CD4-positive, alpha-beta T cell treated with Interleukin-6 for 4 hours (primary cell): ENCODE measurements around the gene ZNF277.

ENCODE experiments used
- DNase-seq: peaks from one replicate; pipeline ENCODE4 v3.0.0-alpha.2; 2020; ENCODE audit warnings: mixed read lengths

The ZNF277 gene

DNA sequence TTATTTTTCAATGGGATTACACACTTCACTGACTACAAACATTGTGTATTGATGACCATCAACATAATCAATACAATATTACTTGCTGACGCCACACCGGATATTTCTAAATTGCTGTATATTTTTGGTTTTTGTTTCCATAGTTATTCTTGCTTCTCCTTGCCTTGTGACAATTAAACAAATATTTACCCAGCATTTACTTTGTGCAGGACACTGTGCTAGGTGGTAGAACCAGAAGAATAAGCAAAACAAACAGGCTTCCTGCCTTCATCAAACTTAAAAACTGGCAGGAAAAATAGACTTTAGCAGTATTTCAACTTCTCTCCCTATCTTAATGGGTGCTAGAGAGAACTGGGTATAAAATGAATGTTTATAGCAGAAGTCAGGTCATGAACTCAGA, 50.6 kb downstream of the ZNF277 start:
- no peak for DNase-seq

DNA sequence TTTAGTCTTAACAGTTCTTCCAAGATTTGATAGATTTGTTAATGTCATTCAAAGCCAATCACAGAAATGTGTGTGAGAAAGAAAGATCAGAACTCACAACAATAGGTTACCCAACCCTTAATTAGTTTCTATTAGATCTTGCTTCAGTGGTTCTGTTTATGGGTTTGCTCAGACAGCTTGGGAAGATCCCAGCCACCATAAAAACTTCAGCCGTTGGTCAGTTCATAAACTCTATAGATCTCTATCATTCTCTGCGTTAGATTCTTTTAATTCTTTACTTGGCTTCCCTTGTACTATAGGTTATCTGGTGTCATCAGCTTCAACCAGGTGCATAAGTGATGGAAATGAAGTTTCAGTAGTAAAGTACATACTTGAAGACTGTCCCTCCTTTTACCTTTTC, 54.4 kb downstream of the ZNF277 start:
- DNase-seq, result no peak

DNA sequence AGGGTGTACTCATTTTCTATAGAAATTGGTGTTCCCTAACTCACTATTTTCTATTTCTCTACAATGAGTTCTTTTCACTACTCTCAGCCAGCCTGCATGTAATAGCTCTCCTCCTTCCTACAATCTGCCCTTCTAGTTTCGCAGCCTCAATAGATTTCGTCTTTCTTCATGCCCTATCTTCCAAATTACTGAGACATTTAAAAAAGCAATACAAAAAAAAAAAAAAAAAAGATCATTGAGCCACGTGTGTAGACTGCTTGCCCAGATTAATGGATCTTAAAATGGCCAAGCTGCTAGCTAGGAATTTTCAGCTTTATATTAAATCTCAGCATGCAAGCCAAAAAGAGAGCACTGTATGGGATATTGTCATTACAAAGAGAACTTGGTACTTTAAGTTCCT, 55.5 kb downstream of the ZNF277 start:
- no peak for DNase-seq

DNA sequence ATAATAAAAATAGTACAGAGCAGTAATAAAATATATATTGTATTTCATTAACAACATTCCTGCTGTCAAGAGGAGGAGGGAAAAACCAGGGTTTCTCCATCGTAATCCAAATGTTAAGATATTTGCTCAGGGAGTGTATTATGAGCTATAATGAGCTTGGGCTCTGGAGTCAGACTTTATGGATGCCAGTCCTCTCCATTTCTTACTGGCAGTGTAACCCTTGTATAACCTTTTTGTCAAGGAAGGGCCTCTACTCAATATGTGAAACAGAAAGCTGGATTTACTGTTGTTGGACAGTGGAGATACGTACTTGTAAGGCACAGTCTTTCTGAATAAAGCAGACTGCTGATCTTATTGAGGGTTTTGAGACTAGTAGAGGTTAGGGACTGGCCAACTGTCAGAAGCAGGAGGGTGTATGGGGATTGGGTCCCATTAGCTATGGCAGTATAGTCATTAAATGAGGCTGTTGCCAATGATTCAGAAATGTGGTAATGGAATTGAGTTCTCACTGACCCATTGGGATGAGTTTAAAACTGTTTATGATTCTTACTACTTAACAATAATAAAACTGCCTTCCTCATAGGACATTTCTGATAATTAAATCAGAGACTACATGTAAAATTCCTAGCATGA, 56.5 kb downstream of the ZNF277 start:
- DNase-seq, result no peak

DNA sequence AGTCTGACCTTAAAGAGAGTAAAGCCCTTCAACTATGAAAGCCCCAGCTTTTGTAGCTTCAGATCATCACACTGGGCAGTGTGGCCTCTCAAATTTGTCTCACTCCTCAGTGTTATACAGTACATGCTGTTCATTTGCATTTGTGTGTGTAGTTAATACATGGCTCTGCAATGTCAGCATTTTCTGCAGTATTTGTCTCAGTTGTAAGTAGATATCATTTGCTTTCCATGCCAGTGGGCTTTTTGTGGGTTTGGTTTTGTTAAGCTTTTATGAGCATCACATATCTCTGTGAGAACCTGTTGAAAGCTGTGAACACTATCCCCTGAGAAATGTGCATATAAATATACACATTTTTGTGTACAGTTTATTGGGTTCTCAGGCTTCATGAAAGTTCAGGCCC, 57.0 kb downstream of the ZNF277 start:
- no peak for DNase-seq

DNA sequence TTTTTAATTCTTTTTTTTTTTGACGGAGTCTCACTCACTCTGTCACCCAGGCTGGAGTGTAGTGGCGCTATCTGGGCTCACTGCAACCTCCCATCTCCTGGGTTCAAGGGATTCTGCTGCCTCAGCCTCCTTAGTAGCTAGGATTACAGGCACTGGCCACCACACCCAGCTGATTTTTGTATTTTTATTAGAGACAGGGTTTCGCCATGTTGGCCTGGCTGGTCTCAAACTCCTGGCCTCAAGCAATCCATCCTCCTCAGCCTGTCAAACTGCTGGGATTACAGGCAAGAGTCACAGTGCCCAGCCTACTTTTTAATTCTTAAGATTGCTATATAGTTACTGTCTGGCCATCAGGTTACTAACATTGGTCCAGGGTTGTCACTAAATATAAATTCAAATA, 59.6 kb downstream of the ZNF277 start:
- DNase-seq, result no peak

DNA sequence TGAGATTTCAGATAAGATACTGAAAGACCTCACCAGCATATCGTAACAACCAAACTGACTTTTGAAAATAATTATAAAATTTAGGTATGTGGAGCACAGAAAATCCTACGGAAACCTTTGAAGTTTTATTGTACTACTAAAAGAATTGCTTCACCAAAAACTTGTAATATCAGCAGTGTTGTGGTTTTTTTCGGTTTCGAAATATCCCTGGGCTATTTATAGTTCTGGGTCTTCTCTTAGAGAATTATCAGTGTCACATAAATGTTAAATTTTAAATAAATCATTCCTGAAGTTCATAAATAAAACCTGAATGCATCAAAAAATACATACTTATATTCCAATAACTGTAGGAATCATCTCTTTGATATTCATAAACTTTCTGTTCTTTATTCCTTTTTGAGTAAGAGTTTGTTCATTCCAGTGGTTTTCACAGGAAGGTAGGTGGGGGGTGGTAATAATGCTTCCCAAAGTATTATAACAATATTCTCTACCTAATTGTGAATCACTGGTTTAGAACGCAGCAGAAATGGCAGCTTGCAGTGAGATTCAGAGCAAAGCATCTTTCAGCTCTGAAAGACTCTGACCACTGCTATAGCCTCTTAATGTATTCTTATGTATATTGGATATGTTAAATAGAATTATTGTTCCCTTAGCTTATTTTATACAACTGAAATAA, 60.2 kb downstream of the ZNF277 start:
- no peak for DNase-seq

DNA sequence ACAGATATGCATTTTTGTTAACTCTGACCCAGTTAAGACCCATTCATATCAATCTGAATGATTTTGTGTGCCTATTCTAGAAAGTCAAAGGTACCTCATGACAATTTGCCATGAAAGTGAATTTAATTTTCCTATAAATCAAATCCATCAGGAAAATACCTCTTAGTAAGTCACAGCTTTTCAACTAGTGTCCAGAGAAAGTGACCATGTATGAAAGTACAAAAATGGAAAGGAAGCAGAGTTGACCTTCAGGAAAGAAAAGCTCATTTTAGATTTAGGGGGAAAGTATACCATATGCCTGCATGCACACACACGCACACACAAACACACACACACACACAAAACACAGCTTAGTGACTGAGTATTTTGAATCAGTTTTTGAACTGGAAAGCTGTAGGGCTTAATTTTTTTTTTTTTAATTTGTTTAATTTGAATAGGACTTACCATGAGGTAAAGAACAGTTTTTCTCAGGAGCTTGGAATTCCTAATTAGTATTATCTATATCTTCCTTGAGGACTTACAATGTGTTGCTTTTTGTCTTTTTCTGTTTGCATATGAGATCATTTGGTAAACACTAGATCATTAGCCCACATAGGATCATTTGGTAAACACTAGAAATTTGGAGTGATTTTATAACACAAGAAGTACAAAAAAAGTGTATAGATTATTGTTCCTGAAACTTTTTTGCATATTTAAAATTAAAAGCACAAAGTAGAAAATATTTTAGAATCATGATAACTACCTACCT, 61.6 kb downstream of the ZNF277 start:
- no peak for DNase-seq

DNA sequence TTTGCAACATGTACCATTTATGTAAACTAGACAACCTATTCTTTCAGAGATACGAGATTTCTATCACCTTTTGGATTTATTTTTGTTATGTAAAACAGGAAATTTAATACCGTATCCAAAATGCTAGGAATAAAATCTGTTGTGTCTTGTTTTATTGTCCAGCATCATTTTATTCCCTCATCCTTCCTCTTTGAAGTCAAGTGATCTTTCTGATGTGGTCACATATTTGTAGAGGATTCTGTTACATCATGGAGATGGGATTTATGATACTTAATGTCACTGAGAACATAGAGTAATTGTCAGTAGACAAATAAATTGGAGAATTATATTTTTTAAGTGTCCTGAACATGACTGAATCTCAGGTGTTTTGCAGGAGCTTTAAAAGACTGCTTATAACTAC, 64.7 kb downstream of the ZNF277 start:
- no peak for DNase-seq

DNA sequence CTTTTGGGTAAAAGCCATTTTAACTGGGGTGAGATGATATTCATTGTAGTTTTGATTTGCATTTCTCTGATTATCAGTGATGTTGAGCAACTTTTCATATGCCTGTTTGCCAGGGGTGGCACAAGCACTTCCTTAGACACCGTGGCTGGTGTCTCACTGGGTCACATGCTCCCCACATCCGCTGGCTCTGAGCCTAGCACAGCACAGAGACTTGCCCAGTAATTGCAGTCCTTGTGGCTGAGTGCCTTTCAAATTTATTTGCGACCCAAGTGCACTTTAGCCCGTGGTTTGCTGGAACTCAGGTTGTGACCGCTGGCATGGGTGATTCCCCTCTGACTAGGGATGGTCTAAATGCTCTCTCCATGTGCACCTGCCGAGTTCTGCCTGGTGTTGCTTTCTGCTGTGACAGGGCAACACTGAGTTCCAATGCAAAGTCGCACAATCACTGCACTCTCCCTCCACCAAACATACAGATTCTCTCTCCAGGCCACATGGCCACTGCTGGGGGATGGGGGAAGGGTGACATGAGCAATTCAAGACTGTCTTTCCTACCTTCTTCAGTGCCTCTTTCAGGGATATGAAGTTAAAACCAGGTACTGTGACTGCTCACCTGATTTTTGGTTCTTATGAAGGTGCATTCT, 66.5 kb downstream of the ZNF277 start:
- DNase-seq, result no peak

DNA sequence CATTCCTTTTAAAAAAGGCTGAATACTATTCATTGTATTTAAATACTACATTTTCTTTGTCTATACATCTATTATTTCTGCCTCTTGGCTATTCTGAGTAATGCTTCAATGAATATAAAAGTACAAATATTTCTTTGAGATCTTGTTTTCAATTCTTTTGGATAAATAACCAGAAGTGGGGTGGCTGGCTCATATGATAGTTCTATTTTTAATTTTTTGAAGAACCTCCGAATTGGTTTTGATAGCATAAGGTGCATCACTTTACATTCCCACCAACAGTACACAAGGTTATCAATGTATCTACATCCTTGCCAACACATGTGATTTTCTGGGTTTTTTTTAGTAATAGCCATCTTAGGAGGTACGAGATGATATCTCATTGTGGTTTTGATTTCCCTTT, 72.5 kb downstream of the ZNF277 start:
- no peak for DNase-seq

DNA sequence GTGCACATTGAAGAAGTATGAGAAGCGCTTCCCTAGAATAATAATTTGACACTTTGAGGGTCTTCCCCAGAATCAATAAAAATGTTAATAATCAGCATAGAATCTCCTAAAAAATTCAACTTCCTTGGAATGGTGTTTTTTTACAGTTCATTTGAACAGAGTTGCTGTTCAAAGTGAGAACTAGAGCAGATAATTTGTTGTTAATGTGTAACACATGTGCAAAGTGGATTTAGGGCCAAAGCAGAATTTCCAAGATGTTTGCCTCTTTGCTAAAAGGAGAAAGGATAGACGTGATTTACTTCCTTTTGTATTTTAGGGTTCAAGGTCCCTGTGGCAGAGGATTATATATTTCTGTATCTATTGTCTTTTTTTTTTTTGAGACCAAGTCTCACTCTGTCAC, 73.8 kb downstream of the ZNF277 start:
- DNase-seq, result no peak

DNA sequence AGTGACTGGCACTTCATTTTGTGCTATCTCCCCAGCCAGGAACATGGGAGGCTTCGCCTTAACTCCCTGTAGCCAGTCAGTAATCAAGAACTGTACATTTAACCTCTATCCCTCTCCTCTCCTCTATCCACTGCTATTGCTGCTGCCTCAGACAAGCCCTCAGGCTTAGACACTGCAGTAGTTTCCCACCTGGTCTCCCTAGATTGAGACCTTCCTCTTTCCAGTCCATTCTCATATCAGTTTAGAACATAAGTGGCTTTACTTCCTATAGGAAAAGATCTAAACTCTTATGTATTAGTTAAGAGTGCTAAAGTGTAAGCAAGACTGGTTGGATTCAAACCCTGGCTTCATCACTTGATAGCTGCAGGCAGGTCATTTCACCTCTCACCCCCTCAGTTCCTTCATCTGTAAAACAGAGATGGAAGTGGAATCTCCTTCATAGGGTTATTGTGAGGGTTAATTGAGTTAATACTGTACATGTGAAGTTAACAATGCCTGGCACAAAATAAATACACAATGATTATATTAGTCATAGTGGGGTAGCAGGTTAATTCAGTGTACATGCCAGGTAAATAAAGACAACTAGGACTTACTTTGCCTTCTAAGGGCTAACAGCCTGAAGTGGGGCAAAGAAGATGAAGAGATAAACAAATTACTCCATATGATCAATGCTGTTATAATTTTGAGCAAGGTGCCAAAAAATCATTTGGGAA, 76.1 kb downstream of the ZNF277 start:
- DNase-seq, result no peak

DNA sequence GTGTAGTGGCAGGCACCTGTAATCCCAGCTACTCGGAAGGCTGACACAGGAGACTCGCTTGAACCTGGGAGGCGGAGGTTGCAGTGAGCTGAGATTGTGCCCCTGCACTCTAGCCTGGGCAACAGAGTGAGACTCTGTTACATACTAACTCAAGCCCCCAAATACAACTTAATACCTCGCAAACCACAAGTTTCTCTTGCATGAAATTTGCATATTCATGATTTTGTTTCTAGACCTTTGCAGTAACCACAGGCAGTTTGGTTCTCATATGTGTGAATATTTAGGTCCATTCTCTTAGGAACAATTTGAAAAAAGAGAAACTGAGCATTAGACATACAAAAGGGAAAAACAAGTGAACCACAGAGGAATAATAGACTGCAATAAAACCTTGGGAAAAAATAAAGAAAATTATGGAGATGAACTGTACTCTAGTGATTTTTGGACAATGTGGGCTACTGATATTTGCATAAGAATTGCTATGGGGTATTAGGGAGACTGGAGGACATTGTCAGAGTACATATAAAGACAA, 77.0 kb downstream of the ZNF277 start:
- no peak for DNase-seq

DNA sequence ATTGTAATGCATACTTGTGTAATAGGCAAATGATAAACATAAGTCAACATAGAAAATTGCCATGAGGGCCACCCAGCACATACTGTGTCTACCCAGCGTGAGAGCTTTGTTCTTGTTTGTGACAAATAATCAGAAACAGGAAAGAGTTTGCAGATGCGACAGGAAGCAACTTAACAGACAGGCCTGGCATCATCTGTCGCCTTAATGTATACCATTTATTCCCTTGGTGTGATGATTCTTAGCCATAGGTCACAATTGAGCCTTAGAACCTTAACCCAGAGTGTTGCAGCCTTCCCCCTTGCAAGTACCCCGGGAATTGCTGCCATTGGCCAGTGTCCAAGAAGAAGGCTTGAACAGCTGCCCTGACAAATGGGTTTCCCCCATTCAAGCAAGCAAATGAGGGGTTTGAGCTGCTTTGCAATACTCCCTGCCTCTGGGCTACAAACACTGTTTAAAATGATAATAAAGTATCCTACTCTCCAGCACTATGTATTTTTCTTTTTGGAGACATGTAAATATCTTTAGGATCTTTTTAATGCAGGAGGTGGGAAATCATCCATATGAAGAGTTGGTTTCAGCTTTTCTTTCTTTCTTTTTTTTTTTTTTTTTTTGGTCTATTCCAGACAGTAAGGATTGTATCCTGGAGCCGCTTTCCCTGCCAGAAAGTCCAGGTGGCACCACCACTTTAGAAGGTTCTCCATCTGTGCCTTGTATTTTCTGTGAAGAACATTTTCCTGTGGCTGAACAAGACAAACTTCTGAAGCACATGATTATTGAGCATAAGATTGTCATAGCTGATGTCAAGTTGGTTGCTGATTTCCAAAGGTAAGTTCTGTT, 80.0 kb downstream of the ZNF277 start:
- DNase-seq, result no peak

DNA sequence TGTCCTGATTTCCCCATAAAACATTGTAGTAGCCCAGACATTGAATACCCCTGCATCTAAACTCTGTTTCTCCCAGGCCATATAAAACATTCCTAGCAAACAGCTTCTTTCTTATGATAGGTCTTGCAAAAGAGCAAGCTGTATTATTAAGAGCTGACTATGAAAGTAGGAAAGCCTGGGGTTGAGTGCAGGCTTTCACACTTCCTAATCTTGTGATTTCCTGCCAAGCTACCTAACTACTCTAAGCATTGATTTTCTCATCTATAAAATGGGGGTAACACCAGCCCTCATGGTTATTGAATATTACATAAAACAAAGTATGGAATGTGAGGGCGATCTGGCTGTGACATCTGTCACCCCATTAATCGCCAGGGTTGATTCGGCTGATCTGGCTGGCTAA, 81.8 kb downstream of the ZNF277 start:
- no peak for DNase-seq

DNA sequence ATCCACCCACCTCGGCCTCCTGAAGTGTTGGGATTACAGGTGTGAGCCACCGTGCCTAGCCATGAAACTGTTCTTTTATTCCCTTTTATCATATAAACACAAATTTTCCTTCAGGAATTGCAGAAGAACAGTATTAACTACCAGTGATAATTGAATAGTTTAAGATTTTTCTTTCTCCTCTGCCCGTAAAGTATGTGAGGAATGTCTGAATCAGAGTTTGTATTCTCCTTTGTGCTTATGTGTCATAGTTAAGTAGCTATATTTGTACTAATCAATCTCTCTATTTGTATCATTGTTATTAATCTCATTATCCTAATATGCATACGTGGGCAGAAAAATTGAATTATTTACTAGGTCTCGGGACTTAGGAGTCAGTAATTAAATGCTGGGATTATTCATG, 83.6 kb downstream of the ZNF277 start:
- DNase-seq, result no peak

DNA sequence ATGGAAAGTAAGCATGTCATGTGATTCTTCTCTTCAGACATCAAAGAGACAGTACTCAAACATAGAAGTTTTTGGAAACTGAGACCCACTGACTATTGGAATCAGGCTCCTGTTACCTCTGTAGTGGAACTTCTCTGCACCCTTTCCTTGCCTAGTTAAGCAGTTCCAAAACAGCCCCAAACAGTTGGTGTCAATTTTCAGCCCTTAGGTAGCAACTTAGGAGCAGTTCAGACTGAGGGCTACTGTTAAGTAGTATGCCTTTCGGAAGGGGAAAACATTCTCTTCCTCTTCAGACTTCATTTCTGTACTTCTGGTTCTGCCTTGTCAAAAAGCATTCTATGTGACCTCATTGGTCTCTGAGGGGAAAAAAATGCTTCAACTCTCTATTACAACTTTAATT, 85.7 kb downstream of the ZNF277 start:
- no peak for DNase-seq

DNA sequence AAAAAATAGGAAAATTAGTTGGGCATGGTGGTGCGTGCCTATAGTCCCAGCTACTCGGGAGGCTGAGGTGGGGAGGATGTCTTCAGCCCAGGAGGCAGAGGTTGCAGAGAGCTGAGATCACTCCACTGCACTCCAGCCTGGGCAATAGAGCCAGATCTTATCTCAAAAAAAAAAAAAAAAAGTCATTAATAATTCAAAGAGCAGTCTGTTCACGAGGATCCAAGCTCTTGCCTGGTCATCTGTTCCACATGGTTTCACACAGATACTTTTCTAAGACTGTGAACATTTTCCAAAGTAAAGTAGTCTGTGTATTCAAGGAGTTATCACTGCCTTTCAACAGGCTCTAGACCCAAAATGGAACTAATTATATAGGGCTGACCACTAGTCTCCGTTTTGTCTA, 86.9 kb downstream of the ZNF277 start:
- no peak for DNase-seq

DNA sequence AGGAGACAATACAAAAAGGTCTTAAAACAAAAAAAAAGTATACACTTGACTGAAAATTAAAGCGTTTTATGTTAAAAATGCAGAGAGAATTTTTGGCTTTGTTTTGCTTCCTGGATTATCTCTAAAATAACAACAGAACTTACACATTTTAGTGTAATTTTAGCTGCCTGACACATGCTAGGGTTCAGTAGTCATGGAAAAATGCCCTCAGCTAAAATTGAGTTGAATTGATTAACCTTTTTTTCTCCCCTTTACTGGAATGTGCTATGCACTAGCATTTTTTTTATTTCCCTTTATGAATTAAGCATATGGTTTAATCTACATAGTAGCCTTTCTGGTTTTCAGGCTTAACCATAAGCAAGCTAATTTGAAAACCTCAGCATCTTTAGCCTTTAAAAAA, 89.9 kb downstream of the ZNF277 start:
- DNase-seq, result no peak

DNA sequence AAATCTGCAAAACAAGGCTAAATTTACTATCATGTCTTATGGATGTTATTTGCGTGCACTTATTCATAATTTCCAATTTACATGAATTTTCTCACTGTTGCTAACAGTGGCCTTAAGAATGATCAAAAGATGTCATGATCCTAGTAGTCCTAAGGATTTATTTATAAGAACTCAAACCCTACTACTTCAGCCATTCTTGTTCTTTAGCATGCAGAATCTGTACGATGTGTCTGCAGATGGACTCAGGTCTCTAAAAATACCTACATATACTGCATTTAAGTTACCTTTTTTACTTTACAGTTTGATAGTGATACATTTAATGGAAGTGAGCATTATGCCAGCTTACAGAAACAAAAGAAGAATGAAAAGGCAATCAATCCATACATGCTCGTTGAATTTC, 91.2 kb downstream of the ZNF277 start:
- DNase-seq, result no peak

DNA sequence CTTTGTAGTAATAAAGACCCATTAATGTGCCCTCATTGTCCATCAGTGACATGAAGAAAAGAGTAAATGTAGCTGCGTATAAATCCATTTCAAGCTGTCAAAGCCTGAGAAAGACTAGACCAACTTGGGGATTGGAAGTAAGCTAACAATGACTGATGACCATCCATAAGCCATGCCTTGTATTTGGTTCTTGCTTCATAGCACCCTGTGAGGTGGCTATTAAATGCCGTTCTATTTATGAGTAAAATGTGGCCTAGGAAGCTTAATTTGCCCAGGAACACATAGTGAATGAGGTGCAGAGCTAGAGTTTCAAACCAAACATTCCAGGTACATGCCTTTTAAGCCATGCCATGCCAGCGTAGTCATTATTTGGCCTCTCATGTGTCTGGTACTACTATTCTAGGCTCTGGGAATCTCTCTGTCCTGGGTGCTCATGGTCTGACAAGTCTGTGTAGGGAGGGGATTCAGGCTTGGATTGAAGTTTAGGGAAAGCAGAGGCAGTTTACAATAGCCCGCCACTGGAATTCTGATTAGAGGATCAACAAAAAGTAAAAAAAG, 92.1 kb downstream of the ZNF277 start:
- DNase-seq, result no peak
